Measurements from ENCODE around the gene LOXHD1.

DNA sequence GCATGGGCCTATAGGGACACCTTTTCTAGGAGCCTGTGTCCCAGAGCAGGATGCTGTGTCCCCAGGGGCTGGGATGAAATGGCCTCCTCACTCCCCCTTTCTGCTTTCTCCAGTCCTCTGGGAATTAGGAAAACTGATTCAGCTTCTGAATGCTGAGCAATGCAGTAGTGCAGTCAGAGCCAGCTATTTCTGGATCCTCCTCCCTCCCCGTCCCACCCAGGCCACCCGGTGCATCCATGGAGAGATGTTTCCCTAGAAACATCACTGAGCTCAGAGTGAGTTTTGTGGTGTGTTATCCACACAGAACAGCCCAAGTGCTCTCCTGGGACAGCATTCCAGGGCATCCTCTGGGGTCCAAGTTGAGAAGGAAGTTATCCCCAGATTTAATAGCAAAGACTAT is 125.5 kb downstream of the LOXHD1 start:
- TF ChIP-seq, protein P1, sequence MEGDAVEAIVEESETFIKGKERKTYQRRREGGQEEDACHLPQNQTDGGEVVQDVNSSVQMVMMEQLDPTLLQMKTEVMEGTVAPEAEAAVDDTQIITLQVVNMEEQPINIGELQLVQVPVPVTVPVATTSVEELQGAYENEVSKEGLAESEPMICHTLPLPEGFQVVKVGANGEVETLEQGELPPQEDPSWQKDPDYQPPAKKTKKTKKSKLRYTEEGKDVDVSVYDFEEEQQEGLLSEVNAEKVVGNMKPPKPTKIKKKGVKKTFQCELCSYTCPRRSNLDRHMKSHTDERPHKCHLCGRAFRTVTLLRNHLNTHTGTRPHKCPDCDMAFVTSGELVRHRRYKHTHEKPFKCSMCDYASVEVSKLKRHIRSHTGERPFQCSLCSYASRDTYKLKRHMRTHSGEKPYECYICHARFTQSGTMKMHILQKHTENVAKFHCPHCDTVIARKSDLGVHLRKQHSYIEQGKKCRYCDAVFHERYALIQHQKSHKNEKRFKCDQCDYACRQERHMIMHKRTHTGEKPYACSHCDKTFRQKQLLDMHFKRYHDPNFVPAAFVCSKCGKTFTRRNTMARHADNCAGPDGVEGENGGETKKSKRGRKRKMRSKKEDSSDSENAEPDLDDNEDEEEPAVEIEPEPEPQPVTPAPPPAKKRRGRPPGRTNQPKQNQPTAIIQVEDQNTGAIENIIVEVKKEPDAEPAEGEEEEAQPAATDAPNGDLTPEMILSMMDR (IDR thresholded peaks at IDR 0.05) = no peak
- no peak for TF ChIP-seq POLR2A (IDR thresholded peaks at IDR 0.05; ENCODE audit: low read depth)
